Ecto neural progenitor cell (in vitro differentiated cells): ENCODE results near the gene TGFBR3.
"Not testable (repeated sequence)": the region's sequence is repeated elsewhere in the genome, so short reads cannot be mapped to it uniquely, and the experiment has no call there.

ENCODE experiments used
- DNase-seq: peaks from one replicate; pipeline ENCODE4 v3.0.0-alpha.2; 2018; ENCODE audit warnings: low spot score

TGFBR3 gene

DNA sequence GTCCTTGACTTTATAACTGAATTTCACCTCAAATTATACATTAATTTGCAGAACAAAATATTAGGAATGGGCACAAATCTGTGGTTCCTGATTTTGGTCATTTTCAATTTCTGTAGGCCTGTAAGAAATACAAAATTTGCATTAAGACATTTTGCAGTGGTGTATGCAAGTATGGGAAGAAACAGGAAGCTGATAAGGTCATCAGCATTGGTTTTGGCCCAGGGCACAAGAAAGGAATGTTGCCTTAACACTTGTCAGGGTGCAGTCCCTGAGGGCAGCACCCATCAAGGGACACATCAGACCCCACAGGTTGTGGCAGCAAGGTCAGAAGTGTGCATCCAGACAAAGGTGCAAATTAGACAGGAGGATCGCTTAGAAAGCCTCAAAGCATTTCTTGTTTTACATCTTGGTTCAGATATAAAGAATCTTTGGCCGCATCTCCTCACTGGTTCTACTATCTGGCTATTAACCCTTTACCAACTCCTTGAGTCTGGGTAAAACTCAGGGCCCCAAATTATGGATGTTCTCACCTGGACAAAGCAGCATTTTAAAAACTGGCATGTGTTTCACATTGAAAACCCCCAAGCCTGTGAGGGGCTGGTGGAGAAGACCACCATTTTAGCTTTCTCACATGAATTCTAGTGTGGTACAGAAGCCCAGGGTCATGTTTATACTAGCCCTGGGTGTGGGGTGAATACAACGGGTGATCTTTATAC is 202.9 kb downstream of the TGFBR3 start:
- DNase-seq, result no peak

DNA sequence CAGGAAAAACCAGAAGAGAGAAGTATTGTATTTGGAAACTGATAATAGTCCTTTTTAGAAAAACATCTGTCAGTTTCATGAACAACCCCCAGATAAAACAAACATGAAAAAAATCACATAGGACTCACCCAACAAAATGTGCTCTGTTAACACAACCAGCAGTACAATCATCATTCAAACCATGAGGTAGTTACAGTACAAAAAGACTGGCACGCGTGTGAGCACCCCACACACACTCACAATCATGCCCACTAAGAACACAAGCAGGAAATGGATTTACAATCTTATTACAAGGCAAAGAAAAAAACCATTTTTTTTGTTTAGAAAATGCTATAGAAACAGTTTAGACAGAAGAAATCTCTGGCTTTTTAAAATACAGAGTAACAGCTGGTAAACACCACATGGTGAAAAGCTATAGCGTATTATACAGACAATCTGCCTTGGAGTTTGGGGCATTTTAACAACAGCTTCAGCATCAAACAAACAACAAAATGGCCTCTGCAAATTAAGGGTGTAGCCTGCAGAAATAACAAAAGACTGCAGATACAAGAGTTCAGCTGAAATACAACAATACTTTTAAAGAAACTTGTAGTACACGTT is 205.3 kb downstream of the TGFBR3 start:
- no peak for DNase-seq

DNA sequence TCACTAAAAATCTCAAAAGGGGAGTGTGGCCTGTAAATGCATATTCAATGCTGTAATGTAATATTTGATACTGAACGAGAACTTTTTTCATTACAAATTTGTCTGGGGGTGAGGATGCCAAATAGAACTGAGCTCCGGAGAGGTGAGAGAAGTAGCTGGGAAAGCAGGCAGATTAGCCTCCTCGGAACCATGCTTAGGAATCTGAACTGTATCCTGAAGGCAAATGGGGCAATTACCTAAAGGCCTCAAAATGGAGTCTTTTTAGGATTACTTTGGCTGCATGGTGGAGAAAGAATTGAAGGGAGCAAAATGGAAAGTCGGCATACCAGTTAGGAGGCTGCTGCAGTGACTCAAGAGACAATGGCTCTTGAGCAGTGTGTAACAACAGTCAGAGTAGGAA is 206.5 kb downstream of the TGFBR3 start:
- DNase-seq, result no peak

DNA sequence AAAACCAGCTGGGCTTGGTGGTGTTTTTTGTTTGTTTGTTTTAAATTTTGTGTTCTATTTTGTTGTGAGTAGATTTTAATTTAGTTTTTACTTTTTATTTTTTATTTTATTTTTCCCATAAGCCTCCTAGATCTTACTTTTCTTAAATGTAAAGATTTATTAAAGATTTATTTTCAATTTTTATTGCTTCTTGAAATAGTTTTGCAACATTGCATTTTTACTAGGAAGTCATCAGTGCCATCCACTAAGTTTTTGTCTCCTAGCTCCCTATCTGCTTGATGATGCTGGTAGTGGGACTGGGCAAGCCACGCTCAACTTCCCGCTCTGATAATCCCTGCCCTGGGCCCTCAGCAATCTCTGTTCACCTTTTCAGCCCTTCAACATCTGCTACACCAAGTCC is 209.9 kb downstream of the TGFBR3 start:
- DNase-seq, result no peak

DNA sequence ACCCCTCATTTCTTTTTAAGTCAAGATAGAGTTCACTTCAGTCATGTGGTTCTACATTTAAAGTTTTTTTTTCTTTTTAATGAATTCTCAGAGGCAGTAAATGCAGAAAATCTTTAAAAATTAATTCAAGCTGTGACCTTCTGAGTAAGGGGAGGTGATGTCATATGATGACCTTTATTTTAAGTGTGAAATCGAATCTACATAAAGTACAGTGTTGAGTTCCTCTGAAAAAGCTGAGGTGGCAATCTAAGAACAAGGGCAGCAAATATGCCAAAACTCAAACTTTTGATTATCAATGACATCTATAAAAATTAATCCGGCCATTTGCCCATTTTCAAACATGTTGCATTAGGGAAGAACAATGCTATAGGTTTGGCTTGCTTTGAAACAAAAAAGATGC is 211.8 kb downstream of the TGFBR3 start:
- no peak for DNase-seq

DNA sequence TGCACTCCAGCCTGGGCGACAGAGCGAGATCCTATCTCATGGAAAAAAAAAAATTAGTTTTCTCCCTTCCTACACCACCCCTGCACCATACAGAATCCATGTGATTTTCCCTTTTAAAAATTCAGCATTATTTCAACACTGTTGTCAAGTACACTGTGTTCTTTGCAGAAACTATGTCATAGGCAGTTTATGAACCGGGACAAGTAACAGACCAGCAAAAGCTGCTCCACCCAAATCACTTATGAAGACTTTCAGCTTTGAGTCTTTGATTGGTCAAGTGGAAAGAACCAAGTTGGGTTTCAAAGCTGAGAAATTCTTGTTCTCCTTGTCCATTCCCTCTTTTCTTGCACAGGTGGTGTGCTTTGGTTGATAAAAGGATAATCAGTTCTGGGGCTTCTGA is 212.3 kb downstream of the TGFBR3 start:
- no peak for DNase-seq

DNA sequence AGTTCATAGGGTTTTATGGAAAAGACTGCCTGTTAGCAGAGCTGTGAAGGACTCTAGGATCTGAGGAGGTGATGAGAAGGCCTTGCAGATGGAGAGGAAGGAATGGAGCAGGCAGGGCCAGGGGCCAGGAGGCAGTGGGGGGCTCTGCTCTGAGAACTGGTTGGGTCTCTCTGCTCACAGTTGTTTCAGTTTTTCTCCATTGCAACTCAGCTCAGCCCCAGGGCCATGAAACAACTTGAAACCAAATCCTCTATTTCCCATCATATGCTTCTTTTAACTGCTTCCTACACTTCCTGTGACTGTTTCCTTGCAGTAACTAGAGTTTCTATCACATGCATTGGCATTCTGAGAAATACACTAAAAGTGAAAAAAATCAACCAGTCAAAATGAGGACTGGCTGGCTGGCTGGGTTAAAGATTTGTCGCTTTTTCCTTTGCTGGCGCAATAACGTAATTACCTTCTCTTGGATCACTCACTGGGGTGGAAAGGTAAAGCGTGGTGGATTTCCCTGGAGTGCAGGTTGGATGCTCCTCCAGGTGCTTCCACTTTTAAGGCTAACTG is 213.3 kb downstream of the TGFBR3 start:
- DNase-seq, result no peak

DNA sequence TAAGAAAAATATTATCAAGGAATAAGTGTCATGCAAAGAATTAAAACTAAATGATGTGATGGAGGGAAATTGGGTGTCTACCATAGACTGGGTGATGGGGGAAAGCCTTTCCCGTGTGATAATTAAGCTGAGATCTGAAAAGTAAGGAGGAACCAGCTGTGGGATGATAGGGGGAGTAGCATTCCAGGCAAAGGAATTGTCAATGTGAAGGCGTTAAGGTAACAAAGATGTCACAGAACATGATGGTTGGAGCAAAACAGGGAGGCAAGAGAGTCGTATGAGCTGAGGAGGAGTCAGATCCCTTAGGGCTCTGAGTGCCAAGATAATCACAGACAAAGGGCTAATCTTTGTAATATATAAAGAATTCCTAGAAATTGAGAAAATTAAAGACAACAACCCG is 215.2 kb downstream of the TGFBR3 start:
- DNase-seq, result no peak

DNA sequence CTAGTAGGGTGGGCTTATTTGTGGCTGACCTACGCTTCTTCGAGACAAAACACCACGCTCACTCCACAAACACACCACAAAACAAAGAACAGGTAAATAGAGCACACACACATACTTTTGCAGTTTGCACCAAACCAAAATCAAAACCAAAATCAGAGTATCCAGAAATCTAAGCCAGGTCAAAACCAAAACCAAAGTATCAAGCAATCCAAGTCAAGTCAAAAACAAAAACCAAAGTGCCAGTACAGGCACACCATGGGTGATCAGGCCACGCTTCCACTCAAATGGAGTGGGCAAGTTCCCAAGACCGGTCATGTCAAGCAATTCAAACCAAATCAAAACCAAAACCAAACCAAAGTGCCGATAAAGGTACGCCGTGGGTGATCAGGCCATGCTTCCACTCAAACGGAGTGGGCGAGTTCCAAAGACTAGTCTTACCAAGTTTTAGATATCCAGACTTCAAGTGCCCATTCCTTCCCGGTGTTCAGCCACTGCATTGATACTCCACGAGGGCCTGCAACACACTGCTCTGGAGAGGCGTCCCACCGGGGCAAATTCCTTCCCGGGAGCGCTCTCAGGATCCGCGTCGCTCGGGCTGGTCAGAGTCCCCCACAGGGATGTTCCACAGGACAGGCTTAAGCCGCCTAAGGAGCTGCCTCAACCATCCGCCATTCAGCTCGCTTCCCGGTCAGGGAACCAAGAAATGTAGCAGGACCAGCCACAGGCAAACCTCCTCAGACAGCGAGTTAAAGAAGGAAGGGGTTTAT is 216.2 kb downstream of the TGFBR3 start:
- no peak for DNase-seq

DNA sequence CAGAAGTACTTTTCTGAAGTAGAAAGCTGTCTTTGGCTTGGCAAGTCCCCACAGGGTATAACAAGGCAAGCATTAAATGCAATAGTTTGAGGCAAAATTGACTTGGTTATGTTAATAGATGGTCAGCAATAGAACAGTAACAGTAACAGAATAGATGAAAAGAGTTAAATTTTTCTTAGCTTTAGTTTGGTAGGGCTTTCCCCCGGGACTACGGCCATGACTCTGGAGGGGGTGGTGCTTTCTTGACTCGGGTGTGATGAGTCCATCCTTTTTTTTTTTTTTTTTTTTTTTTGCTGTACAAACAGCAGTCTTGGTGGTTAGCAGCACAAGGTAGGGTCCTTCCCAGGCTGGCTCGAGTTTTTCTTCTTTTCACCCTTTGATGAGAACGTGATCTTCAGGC is 219.3 kb downstream of the TGFBR3 start:
- not testable (repeated sequence) for DNase-seq

DNA sequence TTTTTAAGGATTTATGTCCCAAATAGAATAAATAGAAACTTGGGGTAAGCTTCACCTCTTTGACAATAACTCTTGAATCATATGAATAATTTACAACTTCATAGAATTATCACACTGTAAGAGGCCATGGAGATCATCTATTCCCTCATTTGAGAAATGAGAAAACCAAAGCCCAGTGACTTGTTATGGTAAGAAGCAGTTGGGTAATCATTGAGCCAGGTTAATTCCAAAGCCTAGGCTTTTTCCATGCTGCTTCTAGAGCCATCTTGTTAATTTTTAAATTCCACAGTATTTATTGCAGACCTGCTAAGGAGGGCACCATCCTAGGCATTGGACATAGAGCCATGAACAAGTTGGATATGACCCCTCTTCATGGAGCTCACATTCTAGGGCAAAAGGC is 224.8 kb downstream of the TGFBR3 start:
- no peak for DNase-seq

DNA sequence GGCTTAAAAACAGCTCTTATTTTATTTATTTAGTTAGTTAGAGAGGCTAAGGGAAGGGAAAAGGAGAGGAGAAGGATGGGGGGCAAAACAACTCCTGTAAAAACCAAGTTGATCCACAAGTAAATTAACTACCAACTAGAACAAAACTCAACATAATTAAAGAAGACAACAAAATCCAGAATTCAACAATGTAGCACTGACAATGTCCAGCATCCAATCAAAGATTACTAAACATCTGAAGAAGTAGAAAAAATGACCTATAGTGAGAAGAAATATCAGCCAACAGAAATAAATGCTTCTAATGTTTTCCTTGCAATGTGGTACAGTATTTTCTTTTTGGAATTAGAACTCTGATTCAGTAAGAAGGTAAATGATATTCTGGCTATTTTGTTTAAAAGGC is 225.2 kb downstream of the TGFBR3 start:
- DNase-seq, result no peak

DNA sequence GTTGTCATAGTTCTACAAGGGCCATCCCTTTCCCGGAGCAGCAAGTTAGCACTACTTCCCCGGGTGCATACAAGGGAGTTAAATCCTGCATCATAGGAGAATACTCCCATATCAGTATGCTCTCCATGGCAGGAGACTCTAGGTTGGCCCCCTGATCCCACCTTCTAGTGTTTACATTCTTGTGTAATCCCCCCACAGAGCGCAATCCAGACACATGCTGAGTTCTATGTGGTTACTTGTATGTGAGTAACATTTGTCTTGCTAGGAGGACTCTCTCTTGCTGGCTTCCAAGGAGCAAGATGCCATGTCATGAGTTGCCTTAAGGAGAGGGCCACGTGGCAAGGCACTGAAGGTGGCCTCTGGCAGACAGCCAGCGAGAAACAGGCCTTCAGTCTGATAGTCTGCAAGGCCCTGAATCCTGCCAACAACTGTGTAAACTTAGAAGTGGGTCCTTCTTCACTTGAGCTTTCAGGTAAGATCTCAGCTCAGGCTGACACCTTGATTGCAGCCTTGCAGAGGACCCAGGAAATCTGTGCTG is 230.0 kb downstream of the TGFBR3 start:
- no peak for DNase-seq

DNA sequence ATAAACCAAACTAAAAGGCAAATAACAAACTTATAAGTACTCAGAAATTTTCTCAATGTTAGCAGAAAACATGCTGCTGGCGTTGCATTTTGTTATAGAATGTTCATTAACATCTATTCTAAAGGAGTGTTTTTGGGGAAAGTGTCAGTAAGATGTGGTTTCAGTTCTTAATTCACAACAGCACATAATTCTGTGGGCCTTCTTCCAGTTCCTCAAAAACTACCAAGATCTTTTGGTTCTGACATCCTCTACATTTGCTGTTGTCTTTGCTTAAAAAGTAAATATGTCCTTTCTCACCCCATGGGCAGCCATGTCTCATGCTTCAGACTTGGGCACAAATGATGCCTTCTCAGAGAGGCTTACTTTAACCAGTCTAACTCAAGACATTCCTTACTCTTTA is 232.8 kb downstream of the TGFBR3 start:
- DNase-seq, result no peak

DNA sequence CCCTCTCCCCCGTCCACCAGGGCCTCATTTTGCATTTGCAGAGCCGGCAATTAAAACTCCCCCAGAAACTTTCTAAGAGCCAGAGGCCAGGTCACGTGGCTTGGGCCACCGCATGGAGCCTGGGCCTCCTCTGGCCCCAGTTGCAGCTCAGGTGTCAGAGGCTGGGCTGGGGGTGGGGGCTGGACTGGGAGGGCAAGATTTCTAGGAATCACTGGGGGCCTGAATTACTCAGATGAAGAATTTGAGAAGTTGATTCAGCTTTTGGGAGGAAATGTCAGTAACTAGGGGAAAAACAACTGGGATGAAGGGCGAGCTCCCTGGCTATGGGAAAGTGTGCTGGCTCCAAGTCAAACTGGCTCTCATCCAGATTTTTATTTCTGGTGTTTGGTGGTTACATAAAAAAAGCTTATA is 234.3 kb downstream of the TGFBR3 start:
- DNase-seq, result no peak

DNA sequence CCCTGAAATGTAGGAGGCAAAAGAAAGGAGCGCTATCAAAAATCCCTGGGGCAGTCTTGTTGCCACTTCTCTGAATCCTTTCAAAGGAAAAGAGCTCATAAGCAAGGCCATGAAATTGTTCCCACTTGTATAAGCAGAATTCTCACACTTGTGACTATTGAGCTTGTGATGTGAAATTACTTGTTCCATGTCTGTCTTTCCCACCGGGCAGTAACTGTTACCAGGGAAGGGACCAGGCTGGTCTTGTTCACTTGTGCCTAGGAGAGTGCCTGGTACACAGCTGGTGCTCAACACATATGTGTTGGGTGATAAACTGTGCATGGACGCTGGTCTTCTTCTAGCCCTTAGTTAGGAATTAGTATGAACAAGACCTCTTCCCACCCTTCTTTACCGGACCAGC is 234.7 kb downstream of the TGFBR3 start:
- DNase-seq, result no peak

DNA sequence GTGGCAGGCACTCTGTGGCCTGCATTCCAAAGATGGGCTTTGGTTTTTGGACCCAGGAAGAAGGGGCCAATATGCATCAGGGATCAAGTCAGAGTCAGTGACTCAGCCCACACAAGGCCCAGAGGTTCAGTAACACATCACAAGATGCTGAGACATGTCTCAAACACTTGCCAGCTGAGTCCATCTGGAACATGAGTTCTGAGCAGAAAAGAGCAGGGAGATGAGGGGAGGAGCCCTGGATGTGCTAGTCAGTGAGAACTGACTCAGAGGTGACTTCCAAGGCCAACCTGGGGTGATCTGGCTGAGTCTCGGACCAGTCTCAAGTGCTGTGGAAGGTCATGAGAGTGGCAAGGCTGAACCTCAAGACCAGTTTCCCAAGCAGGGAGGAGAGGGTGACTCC is 235.2 kb downstream of the TGFBR3 start:
- no peak for DNase-seq

DNA sequence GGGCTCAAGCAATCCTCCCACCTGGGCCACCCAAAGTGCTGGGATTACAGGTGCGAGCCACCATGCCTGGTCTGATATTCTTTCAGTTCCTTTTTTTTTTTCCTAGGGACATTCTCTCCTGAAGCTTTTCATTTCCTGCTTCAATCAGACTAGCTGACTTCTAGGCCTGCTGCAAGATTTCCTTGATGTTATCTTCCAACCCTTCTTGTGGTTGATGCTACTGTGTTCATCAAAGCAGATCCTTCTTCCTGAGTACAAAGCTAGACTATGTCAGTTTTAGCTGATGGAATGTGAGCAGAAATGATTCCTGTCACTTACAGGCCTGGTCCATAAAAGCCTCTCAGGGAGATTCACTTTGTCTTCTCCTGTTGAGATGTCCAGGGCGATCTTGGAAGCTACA is 238.9 kb downstream of the TGFBR3 start:
- no peak for DNase-seq

DNA sequence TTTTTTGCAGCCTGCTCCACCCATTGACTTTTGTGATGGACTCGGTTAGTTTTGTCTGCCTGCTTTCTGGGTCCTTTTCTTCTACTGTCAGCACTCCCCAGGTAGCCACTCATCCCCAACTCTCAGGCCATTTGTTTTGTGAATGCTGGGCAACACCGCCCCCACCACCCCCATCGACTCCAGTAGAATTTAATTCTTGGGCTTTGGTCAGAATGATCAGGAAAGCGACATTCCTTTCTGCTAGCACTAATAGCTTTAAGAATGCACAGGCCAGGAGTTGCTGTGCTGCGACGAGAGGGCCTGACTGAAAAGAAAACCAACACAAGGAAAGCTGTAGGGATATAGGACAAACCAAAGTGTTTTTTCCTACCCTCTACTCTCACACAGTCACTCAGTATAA is 240.9 kb downstream of the TGFBR3 start:
- DNase-seq, result peak; percentile 75

DNA sequence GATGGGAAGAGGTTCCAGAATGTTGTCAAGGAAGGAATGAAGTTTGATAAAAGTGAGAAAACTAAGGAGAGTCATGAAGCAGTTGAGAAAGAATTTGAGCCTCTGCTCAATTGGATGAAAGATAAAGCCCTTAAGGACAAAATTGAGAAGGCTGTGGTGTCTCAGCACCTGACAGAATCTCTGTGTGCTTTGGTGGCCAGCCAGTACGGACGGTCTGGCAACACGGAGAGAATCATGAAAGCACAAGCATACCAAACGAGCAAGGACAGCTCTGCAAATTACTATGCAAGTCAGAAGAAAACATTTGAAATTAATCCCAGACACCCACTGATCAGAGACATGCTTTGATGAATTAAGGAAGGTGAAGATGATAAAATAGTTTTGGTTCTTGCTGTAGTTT is 242.5 kb downstream of the TGFBR3 start:
- DNase-seq, result no peak

DNA sequence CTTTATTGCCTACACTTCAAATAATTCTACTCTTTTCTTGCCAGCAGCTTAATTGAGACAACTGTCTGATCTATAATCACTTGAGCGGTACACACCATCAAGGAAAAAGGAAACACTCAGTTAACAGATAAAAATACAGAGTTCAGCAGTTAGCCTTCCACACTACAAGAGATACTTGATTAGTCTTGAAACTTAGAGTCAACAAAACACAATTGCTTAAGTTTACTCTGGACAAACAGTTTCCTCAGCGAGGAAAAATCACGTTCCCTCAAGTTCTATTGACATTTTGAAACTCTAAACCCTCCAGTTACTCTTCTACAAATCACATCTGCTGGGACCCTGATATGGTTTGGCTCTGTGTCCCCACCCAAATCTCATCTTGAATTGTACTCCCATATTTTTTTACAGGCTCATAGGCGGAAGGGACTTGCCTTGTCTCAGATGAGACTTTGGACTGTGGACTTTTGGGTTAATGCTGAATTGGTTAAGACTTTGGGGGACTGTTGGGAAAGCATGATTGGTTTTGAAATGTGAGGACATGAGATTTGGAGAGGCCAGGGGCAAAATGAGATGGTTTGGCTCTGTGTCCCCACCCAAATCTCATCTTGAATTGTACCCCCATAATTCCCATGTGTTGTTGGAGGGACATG is 244.9 kb downstream of the TGFBR3 start:
- DNase-seq, result no peak

DNA sequence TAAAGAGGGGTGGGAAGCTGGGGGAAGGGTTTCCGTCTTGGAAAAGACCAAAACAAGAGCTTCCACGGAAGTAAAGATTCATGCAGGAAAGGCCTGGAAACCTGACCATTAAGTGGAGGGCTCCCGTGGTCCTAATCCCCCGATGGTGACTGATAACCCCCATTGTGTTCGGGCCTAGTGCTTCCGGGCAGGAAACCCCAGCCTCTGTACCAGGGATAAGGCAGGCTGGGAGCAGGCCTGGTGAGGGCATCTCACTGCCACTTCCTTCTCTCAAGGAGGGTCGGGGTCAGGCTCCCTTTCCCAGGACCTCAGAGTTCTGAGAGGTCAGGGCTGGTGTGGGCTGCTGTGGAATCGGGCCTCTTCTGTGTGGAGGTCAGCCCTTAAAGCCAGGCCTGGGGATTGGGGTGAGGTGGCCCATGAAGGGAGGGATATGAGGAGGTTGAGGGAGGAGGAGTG is 248.4 kb downstream of the TGFBR3 start:
- no peak for DNase-seq
